ENCODE data around the gene BRD9. TPM values are rescaled to one million over a fixed set of nuclear protein-coding genes. Genes with fewer than 3 reads are reported as not detected.

BRD9 gene
- total and polyA plus RNA-seq, 2 donors (not counting 1 experiment from before 2014, with no cell fraction given), result 13.0 to 35.3 TPM

GRCh38 chr5:865168-865521 lies 27.5 kb downstream of the BRD9 start:
- Histone ChIP-seq H3K36me3 (ENCODE audit: control insufficient read depth, insufficient read depth, low read length) (peaks cover 34% of the 10 kb centered on the region), H3K79me2 (ENCODE audit: control insufficient read depth, insufficient read depth, low read length) (no peaks in the 10 kb centered on the region), H3K9ac (ENCODE audit: insufficient read depth, low read length) (no peak overlapping the region), H3K4me1 (ENCODE audit: control insufficient read depth, extremely low read depth, insufficient read depth, low read length) (peaks cover 2% of the 10 kb centered on the region), H3K9me3 (ENCODE audit: control insufficient read depth, insufficient read depth, low read depth, low read length) (no peaks in the 10 kb centered on the region), H3K4me3 (replicated peaks in 1 of 4; ENCODE audit: control extremely low read depth in 1 of 4, insufficient read depth in 1 of 4, low read depth in 3 of 4, low read length in 4 of 4) (no peak overlapping the region), H3K27ac (ENCODE audit: insufficient read depth, low read length) (no peak overlapping the region), H3K27me3 (ENCODE audit: control insufficient read depth, insufficient read depth, low read length) (no peaks in the 10 kb centered on the region), H3K4me2 (ENCODE audit: extremely low read depth, insufficient read depth, low read length) (no peak overlapping the region), H2AFZ (ENCODE audit: low read length) (no peak overlapping the region), H4K20me1 (ENCODE audit: control insufficient read depth, extremely low read depth, insufficient read depth, low read length) (no peaks in the 10 kb centered on the region)
- no peak for DNase-seq (ENCODE audit: low read depth in 2 of 2)
- no peak for TF ChIP-seq CTCF (conservative IDR thresholded peaks at IDR 0.05 in 1 of 2, IDR thresholded peaks at IDR 0.05 in 1 of 2; ENCODE audit: low read depth in 1 of 2, low read length in 2 of 2)
- no peak for TF ChIP-seq EZH2 (IDR thresholded peaks at IDR 0.05; ENCODE audit: low read length, missing control alignments)

- Histone ChIP-seq H3K27ac (ENCODE audit: insufficient read depth, low read length) (no peak overlapping the region), H3K4me1 (ENCODE audit: control insufficient read depth, extremely low read depth, insufficient read depth, low read length) (peaks cover 2% of the 10 kb centered on the region), H3K36me3 (ENCODE audit: control insufficient read depth, insufficient read depth, low read length) (peaks cover 31% of the 10 kb centered on the region), H3K9ac (ENCODE audit: insufficient read depth, low read length) (no peak overlapping the region), H3K27me3 (ENCODE audit: control insufficient read depth, insufficient read depth, low read length) (no peaks in the 10 kb centered on the region), H3K4me2 (ENCODE audit: extremely low read depth, insufficient read depth, low read length) (no peak overlapping the region), H3K4me3 (replicated peaks in 1 of 4; ENCODE audit: control extremely low read depth in 1 of 4, insufficient read depth in 1 of 4, low read depth in 3 of 4, low read length in 4 of 4) (no peak overlapping the region), H3K79me2 (ENCODE audit: control insufficient read depth, insufficient read depth, low read length) (no peaks in the 10 kb centered on the region), H3K9me3 (ENCODE audit: control insufficient read depth, insufficient read depth, low read depth, low read length) (no peaks in the 10 kb centered on the region), H4K20me1 (ENCODE audit: control insufficient read depth, extremely low read depth, insufficient read depth, low read length) (no peaks in the 10 kb centered on the region), H2AFZ (ENCODE audit: low read length) (no peak overlapping the region)
- no peak for TF ChIP-seq CTCF (conservative IDR thresholded peaks at IDR 0.05 in 1 of 2, IDR thresholded peaks at IDR 0.05 in 1 of 2; ENCODE audit: low read depth in 1 of 2, low read length in 2 of 2)
- TF ChIP-seq EZH2 (IDR thresholded peaks at IDR 0.05; ENCODE audit: low read length, missing control alignments), result no peak
- DNase-seq (ENCODE audit: low read depth in 2 of 2), result peak in 1 of 2 donors; percentile 70
These were observed 28.0 kb downstream of the BRD9 start for GRCh38 chr5:864492-865167.

DNA sequence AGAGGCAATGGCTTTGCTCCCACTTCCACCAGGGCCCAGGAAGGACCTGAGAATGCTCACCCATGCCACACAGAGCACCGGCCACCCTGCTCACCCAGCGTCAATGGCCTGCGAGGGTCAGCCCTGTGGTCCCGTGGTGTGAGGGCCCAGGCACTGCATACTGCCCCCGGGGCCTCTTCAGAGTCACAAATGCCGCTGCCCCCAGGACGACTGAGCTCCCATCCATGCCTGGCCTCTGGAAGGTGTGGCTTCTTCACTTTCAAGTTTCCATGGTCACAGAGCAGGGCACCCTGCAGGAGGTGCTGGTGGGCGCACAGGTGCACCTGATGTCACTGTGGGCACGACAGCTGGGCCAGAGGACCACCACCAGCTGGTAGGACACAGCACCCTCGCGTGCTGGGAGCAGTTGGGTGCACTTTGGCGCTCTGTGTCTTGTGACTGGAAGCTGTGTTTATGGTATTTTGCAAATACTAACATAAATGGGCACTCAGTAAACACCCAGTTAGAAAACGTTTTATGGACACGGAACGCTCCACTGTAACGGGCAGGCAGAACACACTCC lies 29.3 kb downstream of the BRD9 start:
- H2AFZ ChIP-seq (ENCODE audit: low read length), result no peak overlapping the region
- H3K79me2 ChIP-seq (ENCODE audit: control insufficient read depth, insufficient read depth, low read length), result no peaks in the 10 kb centered on the region
- no peak overlapping the region for H3K27ac ChIP-seq (ENCODE audit: insufficient read depth, low read length)
- TF ChIP-seq EZH2 (IDR thresholded peaks at IDR 0.05; ENCODE audit: low read length, missing control alignments), result no peak
- TF ChIP-seq CTCF (conservative IDR thresholded peaks at IDR 0.05 in 1 of 2, IDR thresholded peaks at IDR 0.05 in 1 of 2; ENCODE audit: low read depth in 1 of 2, low read length in 2 of 2), result no peak
- H4K20me1 ChIP-seq (ENCODE audit: control insufficient read depth, extremely low read depth, insufficient read depth, low read length), result no peaks in the 10 kb centered on the region
- H3K9ac ChIP-seq (ENCODE audit: insufficient read depth, low read length), result no peak overlapping the region
- peaks cover 2% of the 10 kb centered on the region for H3K4me1 ChIP-seq (ENCODE audit: control insufficient read depth, extremely low read depth, insufficient read depth, low read length)
- no peak overlapping the region for H3K4me2 ChIP-seq (ENCODE audit: extremely low read depth, insufficient read depth, low read length)
- no peaks in the 10 kb centered on the region for H3K27me3 ChIP-seq (ENCODE audit: control insufficient read depth, insufficient read depth, low read length)
- no peaks in the 10 kb centered on the region for H3K9me3 ChIP-seq (ENCODE audit: control insufficient read depth, insufficient read depth, low read depth, low read length)
- DNase-seq (ENCODE audit: low read depth in 2 of 2), result no peak
- H3K36me3 ChIP-seq (ENCODE audit: control insufficient read depth, insufficient read depth, low read length), result peaks cover 26% of the 10 kb centered on the region
- no peak overlapping the region for H3K4me3 ChIP-seq (replicated peaks in 1 of 4; ENCODE audit: control extremely low read depth in 1 of 4, insufficient read depth in 1 of 4, low read depth in 3 of 4, low read length in 4 of 4)

Data from fibroblast of lung (primary cell).